Measurements from ENCODE around the gene ZNF3.

The ZNF3 gene

GRCh38 chr7:100101016-100101862, 19.7 kb upstream of the ZNF3 start, which contains the start of the genes AP4M1 and MCM7 (continued):
- TF ChIP-seq ZSCAN4 (tag by site-specific recombination; IDR thresholded peaks at IDR 0.05): 0 out of 2 replicates have a peak, but pooled peaks have one; percentile 9
- TF ChIP-seq ZBTB7A (tag by site-specific recombination; IDR thresholded peaks at IDR 0.05; ENCODE audit: low read depth): peak; percentile 49; the same call in 1 of the 2 replicates
- TF ChIP-seq KLF9 (tag by site-specific recombination; IDR thresholded peaks at IDR 0.05; ENCODE audit: low read depth): no peak
- TF ChIP-seq, protein P1, sequence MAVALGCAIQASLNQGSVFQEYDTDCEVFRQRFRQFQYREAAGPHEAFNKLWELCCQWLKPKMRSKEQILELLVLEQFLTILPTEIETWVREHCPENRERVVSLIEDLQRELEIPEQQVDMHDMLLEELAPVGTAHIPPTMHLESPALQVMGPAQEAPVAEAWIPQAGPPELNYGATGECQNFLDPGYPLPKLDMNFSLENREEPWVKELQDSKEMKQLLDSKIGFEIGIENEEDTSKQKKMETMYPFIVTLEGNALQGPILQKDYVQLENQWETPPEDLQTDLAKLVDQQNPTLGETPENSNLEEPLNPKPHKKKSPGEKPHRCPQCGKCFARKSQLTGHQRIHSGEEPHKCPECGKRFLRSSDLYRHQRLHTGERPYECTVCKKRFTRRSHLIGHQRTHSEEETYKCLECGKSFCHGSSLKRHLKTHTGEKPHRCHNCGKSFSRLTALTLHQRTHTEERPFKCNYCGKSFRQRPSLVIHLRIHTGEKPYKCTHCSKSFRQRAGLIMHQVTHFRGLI (tag by site-specific recombination; IDR thresholded peaks at IDR 0.05): peak; percentile 97
- TF ChIP-seq ZBTB17 (tag by site-specific recombination; IDR thresholded peaks at IDR 0.05): no peak
- no peak for TF ChIP-seq ZNF571 (tag by site-specific recombination; IDR thresholded peaks at IDR 0.05)
- no peak; the same call in 1 of the 2 replicates for TF ChIP-seq YY1 (tag by site-specific recombination; IDR thresholded peaks at IDR 0.05)
- TF ChIP-seq ZBTB21 (tag by site-specific recombination; IDR thresholded peaks at IDR 0.05): 0 out of 2 replicates have a peak, but pooled peaks have one; percentile 23
- peak; percentile 33; the same call in 1 of the 2 replicates for TF ChIP-seq ZSCAN30 (tag by site-specific recombination; IDR thresholded peaks at IDR 0.05)
- TF ChIP-seq ZNF10 (tag by site-specific recombination; IDR thresholded peaks at IDR 0.05): peak; percentile 7; the same call in 1 of the 2 replicates
- TF ChIP-seq ZNF394 (tag by site-specific recombination; IDR thresholded peaks at IDR 0.05; ENCODE audit: borderline replicate concordance): peak; percentile 50; the same call in 1 of the 2 replicates
- TF ChIP-seq, protein P2, sequence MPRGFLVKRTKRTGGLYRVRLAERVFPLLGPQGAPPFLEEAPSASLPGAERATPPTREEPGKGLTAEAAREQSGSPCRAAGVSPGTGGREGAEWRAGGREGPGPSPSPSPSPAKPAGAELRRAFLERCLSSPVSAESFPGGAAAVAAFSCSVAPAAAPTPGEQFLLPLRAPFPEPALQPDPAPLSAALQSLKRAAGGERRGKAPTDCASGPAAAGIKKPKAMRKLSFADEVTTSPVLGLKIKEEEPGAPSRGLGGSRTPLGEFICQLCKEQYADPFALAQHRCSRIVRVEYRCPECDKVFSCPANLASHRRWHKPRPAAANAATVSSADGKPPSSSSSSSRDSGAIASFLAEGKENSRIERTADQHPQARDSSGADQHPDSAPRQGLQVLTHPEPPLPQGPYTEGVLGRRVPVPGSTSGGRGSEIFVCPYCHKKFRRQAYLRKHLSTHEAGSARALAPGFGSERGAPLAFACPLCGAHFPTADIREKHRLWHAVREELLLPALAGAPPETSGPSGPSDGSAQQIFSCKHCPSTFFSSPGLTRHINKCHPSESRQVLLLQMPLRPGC (tag by site-specific recombination; IDR thresholded peaks at IDR 0.05): peak; percentile 45; the same call in 1 of the 2 replicates
- peak; percentile 54; the same call in 1 of the 2 replicates for TF ChIP-seq ZBTB20 (tag by site-specific recombination; IDR thresholded peaks at IDR 0.05)
- no peak for TF ChIP-seq OVOL3 (tag by site-specific recombination; IDR thresholded peaks at IDR 0.05)
- peak; percentile 14; the same call in 1 of the 2 replicates for TF ChIP-seq FEZF1 (tag by site-specific recombination; IDR thresholded peaks at IDR 0.05)
- TF ChIP-seq, protein P3, sequence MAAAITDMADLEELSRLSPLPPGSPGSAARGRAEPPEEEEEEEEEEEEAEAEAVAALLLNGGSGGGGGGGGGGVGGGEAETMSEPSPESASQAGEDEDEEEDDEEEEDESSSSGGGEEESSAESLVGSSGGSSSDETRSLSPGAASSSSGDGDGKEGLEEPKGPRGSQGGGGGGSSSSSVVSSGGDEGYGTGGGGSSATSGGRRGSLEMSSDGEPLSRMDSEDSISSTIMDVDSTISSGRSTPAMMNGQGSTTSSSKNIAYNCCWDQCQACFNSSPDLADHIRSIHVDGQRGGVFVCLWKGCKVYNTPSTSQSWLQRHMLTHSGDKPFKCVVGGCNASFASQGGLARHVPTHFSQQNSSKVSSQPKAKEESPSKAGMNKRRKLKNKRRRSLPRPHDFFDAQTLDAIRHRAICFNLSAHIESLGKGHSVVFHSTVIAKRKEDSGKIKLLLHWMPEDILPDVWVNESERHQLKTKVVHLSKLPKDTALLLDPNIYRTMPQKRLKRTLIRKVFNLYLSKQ (tag by site-specific recombination; IDR thresholded peaks at IDR 0.05; ENCODE audit: borderline replicate concordance): no peak
- TF ChIP-seq ZNF148 (tag by site-specific recombination; IDR thresholded peaks at IDR 0.05; ENCODE audit: borderline replicate concordance): no peak
- TF ChIP-seq ZBTB8A (tag by site-specific recombination; IDR thresholded peaks at IDR 0.05): peak; percentile 78
- TF ChIP-seq, protein P4, sequence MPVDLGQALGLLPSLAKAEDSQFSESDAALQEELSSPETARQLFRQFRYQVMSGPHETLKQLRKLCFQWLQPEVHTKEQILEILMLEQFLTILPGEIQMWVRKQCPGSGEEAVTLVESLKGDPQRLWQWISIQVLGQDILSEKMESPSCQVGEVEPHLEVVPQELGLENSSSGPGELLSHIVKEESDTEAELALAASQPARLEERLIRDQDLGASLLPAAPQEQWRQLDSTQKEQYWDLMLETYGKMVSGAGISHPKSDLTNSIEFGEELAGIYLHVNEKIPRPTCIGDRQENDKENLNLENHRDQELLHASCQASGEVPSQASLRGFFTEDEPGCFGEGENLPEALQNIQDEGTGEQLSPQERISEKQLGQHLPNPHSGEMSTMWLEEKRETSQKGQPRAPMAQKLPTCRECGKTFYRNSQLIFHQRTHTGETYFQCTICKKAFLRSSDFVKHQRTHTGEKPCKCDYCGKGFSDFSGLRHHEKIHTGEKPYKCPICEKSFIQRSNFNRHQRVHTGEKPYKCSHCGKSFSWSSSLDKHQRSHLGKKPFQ (tag by site-specific recombination; IDR thresholded peaks at IDR 0.05): no peak
- TF ChIP-seq ZSCAN23 (tag by site-specific recombination; IDR thresholded peaks at IDR 0.05): peak; percentile 85; the same call in 1 of the 2 replicates
- TF ChIP-seq ZNF24 (tag by site-specific recombination; IDR thresholded peaks at IDR 0.05): no peak
- TF ChIP-seq ZNF596 (tag by site-specific recombination; IDR thresholded peaks at IDR 0.05): no peak
- peak; percentile 87; the same call in 1 of the 2 replicates for TF ChIP-seq ZFP37 (tag by site-specific recombination; IDR thresholded peaks at IDR 0.05)
- TF ChIP-seq ZNF629 (tag by site-specific recombination; IDR thresholded peaks at IDR 0.05): peak; percentile 11; the same call in 1 of the 2 replicates

All from HEK293 (cell line).